Left renal cortex interstitium (tissue), 4 donors: Measurements from ENCODE around the gene IER5. TPM values are rescaled to one million over a fixed set of nuclear protein-coding genes. Genes with fewer than 3 reads are reported as not detected.
"Not testable (repeated sequence)": the region's sequence is repeated elsewhere in the genome, so short reads cannot be mapped to it uniquely, and the experiment has no call there.

Source experiments
- DNase-seq, 4 donors: peaks; one replicate each; pipeline ENCODE4 v3.0.0-alpha.2; 2013; ENCODE audit warnings: low read depth in 4 of 4, low spot score in 2 of 4, missing footprints in 1 of 4
- polyA plus RNA-seq, 4 donors: library from polyadenylated mRNA; unstranded; fragments of 120-200 nt; gene quantifications; one replicate each; pipeline ENCODE4 v1.2.1, GENCODE V29; 2013; ENCODE audit not compliant: insufficient read length in 4 of 4

IER5 gene
- polyA plus RNA-seq, 4 donors = 5.8 to 7.9 (median 6.3) TPM

DNA sequence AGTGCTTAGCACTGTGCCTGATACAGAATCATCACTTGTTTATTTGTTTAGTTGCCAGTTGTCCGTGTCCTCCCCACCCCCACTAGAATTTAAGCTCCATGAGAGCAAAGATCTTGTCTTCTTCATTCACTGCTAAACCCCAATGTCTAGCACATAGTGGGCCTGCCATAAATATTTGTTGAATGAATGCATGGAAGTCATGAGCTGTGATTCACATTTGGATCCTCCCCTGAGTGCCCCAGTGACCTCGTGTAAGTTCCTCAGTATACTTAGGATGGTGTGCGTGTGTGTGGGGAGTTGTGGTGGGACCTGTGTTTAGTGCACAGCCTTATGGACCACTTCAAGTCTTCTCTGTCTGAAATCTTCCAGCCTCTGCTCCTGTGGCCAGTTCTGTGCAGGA is 23.1 kb downstream of the IER5 start:
- no peak for DNase-seq

DNA sequence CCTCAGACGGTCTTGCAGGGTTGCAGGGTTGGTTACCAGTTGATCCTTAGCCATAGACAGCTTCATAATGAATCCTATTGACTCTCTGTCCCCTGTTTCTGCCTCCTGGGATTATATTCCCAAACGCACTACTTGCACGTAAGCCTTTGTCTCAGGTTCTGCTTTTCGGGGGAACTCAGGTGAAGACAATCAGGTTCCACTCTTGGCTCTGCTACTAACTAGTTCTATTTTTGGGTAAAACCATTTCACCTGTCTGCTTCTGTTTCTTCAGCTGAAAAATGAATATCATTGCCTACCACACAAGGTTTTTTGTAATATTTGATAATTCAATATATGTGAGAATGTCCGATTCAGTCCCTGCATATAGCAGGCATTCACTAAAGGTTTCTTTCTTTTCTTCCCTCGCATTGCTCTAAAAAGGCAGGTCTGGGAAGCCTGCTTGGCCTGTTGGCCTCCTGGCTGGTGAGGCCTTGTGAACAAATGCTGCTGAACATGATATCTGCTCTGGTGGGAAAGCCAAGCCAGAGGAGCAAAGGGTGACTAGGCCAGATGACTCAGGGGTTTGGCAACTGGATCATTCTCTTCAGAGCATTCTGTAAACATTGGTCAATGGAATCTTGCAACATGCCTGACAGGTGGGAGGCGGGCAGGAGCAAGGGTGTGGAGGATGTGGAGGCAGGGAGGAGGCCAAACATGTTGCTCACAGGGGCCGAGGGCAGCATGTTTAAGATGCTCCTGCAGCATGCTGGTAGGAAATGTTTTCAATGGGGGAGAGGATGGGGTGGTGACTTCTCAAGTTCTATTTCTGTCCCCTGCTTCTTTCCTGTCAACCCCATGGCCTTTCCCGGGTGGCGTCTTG is 23.8 kb downstream of the IER5 start:
- no peak for DNase-seq

DNA sequence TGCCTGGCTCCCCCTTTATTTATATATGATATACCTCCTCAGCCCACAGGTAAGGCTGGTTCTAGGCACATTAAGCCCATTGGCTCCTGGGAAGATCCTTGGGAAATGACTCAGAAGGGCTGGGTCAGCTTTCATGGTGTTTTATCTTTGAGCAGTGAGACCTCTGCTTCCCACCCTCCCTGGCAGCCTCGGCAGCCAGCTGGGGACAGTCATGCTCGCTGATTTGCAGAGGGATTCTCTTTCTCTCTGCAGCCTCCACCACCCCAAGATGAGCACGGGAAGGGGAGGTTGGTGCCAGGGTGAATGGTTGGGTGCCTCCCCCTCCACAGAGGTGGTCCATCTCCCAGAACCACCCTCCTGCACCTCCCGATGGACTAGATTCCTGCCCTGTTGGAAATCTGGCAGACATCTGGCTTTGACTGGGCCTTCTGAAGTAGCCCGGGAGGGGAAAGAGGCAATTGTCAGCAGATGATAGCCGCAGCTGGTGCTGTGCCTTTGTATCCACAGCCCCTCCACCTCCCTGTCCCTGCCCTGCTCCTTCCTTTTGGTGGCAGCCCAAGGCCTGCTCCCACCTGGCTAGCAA is 24.6 kb downstream of the IER5 start:
- DNase-seq = no peak

DNA sequence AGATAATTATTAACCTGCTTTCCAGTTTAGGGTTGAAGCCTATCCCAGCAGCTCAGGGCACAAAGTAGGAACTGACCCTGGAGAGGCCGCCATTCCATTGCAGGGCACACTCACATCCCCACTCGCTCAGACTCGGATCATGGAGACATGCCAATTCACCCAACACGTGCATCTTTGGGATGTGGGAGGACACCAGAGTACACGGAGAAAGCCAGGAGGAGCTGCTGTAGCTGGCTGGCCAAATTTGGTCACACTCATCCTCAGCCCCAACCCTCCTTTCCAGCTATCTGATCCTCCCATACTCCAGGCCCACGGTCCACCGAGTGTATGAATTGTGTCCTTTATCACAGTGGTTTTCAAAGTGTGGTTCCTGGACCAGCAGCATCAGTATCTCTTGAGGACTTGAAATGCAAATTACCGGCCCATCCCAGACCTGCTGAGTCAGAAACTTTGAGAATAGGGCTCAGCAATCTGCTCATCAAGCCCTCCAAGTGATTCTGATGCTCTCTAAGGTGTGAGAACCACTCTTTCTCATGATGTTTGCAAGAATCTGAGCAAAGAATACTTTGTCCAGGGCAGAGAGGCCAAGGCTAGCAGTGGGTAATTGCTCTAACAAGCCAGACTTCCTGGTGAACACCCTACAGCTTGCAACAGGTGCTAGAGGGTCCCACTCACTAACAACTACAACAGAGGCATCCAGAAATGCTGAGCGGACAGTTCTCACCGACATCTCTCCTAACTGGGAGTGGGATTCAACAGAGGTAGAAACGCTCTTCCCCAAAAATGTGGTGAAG is 26.3 kb downstream of the IER5 start:
- DNase-seq = no peak

DNA sequence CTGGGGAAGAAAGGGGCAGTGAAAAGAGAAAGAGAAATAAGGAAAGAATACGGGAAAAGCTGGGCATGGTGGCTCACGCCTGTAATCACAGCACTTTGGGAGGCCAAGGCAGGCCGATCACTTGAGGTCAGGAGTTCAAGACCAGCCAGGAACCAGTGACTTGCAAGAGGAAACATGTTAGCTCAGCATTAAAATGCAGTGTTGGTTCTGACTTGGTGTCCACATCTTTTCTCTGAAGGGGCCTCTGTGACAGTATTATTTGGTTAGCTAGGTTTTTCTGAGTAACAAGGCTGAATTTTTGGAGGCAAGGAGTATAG is 26.8 kb downstream of the IER5 start:
- DNase-seq = no peak

DNA sequence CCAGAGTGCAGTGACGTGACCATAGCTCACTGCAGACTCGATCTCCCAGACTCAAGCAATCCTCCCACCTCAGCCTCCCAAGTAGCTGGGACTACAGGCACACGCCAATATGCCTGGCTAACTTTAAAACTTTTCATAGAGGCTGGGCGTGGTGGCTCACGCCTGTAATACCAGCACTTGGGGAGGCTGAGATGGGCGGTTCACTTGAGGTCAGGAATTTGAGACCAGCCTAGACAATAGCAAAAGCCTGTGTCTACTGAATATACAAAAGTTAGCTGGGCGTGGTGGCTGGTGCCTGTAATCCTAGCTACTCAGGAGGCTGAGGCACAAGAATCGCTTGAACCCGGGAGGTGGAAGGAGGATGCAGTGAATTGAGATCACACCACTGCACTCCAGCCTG is 27.5 kb downstream of the IER5 start:
- DNase-seq = not testable (repeated sequence)

DNA sequence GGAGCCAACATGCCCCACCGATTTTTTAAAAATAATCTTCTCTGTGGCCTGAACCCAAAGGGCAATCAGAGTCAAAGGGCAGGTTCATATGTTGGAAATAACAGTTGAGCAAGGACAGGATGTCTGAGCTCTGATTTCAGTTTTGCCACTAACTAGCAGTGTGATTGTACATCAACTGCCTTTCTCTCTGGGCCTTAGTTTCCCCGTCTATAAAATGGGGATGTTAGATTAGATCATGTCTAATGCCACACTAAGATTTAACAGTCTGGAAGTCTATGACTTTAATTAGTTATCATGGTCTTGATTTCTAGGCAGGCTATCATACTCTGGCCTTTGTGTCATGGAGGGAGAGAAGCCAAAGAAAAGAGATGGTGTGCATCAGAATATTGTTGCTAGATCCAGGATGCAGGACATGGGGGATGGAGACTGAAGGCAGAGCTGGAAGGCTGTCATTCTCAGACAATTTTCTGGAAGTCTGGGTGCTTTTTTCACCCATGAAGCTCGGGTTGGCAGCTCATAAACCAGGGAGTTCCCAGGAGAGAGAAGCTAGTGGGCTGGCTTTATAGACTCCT is 28.4 kb downstream of the IER5 start:
- DNase-seq = no peak

DNA sequence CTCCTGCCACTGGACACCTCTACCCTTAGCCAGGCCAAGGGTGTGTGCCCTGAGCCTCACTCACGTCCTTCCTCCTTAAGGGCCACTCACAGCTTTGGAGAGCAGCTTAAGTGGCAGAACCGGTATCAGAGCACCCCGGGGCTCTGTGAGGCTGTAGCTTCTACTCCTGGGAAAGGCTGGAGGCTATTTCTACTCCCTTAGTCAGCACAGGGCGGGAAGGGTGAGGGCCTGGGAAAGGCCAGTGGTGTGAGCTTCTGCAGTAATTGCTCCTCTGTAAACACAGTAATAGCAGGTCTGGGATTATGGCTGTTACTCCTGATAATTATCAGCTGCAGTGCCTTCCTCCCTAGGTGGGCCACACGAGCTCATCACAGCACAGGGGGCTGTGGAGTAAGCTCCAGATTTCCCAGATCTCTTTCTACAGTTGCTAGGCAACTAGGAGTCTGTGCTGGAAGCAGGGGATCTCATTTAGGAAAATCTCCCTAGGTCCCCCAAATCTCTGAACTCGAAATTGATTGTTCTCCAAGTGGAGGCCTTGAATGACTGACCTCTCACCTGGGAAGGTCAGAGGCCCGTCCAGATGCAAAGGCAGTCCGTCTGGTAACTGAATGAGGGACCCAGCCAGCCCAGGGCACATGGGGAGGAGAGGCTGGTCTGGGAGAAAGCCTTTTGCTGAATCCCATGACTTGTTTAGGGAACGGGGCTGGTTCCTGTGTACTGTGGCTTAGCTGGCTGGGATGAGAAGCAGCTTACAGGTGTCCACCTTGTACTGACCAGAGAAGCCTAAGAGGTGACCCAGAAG is 29.3 kb downstream of the IER5 start:
- DNase-seq = no peak

DNA sequence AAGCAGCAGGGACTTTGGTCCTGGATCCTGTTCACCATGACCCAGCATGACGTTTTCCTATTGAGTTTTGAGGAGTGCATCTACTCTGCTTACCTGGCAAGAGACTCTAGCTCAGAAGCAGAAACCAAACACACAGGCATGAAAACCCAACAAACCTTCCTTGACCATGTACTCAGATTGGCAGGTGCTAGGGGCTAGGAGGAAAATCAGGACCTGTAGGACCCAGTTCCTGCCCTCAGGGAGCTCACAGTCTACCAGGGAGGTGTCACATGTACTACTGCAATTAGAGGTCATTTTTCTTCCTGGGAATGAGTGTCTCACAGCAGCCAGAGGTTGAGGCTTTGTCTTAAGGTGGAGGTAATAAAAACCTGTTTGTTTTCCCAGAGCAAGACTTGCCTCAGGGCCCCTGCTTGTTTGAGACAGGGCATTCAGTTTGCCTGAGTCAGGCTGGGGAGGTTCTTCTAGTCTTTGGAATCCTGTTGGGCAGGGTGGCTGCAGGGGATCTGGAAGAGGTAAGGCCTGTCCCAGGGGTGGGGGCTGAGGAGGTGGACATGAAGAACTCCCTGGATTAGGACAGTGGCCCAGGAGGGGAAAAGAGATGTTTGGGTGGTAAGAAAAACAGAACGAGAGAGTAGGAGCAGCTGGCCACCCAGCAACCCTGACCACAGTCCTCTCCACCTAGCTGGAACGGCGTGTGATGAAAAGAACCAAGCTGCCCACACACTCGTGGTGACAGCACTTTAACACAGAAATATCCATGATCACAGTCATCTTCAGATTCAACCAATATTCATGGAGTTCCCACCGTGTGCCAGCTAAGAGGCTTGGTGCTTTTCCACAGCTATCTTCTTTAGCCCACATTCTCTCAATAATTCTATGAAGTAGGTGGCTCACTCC is 30.8 kb downstream of the IER5 start:
- no peak for DNase-seq

DNA sequence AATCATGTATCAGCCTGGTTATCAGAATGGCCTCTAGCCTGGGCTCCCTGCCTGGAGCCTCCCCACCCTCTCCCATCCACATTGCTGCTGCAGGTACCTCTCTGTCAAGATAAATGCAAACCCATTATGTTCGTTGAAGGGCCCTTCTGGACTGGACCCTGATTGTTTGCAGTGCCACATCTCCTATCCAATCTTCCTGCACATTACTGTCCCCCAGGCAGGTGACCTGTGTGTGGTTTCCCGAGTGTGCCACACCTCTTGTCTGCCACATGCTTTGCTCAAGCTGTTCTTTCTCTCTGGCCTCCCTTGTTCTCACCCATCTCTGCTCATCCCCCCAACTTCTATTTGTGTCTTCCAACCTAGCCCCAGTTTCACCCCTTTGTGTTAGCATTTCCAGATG is 32.4 kb downstream of the IER5 start:
- DNase-seq = no peak

DNA sequence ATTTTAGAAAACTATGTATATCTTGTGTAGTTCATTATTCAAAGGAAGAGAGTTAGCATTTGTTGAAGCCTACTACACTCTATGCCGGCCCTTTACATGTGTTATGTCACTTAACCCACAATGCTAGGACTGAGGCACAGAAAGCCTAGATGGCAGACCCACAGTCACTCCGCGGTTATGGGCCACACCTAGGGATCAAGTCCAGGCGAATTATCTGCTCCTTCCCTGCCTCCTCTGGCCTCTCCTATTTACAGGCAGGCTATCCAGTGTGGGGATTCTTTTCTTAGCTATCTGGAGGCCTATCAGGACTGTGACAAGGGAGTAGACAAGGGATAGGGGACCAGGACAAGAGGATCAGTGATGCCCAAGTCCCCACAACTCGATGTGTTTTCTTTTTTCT is 33.0 kb downstream of the IER5 start:
- DNase-seq = no peak

DNA sequence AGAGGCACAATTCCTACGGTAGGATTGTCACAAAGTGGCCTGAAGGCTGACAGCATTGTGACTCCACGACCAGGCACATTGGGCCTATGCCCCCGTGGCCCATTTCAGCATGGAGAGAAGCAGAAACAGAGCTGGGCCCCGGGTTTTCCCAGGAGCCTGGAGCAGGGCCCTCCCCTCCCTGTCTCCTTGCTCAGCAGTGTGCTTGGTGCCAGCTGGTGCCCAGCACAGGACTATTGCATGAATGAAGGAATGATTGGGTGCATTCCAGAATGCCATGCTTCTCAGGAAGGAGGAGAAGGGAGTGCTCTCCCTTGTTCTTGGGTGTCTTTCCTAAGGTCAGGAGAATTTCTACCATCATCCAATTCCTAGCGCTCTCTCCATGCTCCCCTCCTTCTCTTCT is 33.7 kb downstream of the IER5 start:
- no peak for DNase-seq

DNA sequence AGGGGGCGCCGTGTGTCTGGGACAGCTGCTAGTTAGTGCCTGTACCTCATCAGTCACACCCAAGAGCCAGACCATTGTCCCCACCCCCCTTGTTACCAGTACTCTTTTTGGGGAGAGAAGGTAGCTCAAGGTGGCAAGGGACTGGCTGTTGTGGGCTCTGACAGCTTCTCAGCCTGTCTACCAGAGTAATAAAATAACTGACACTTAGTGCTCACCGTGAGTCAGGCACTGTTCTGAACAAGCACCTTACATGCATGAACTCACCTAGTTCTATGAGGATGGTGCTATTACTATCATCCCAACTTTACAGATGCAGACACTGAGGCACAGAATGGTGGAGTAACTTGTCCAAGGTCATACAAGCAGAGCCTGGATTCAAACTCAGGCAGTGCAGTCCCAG is 34.7 kb downstream of the IER5 start:
- DNase-seq = no peak

DNA sequence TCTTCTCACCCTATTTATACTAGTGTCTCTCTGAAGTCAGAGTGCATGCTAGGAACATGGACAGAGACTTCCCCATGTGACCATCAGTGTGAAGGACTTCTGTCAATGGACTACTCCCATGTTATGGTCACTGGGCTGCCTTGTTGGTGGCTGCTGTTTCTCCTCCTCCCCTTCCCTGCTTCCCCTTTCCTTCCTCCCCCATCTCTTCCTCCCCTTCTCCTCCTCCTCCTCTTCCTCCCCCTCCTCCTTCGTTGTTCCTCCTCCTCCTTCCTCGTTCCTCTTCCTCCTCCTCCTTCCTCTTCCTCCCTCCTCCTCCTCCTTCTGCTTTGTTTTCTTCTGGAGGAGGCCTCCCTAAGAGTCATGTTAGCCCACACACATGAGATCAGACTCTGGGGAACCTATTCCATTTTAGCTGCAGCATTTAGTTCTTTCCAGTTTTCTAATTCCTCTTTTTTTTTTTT is 35.8 kb downstream of the IER5 start:
- DNase-seq = no peak

DNA sequence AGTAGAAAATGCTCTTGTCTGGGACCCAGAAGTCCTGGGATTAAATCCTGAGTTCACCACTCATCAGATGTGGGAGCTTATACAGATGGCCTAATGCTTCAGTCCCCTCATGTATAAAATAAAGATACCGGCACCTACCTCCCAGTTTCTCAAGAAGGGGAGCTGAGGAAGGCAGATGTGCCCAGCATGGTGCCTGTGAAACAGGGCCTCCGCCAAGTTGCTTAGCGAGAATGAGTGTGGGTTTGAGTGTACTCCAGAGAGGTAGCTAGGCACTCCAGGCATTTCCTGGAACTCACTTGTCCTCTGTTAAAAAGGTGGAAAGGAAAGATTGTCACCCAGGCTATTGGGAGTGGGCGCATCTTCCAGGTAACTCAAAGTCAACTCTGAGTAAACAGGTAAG is 37.8 kb downstream of the IER5 start:
- DNase-seq = no peak

DNA sequence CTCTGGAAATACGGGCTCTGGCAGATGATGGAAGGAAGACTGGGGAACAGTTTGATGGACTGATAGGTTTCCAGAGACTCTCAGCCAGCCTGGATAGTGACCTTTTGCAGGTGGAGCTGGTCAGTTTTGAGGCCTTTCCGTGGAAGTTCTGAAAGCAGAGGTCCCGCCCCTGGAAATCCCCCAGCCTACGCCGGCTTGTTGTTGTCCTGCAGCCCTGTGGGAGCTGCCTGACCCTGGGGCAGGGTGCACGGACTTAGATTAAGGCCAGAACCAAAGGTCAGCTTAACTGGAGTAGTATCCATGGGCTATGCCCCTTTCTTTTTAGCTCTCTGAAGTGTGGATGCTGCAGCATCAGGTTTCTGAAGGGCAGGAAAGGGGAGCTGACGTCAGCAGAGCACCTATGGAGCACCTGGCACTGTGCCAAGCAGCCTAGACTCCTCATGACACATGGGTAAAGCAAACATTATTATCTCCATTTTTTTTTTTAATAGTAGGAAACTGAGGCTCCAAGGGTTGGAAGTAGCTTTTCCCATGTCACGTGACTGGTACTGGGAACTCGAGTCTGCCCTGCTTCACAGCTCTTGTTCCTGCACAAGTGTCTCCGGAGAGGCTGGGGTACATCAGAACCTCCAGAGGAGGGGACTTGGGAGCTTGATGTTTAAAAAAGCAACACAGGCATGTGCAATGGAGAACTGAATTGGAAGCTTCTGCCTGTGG is 38.5 kb downstream of the IER5 start:
- DNase-seq = no peak

DNA sequence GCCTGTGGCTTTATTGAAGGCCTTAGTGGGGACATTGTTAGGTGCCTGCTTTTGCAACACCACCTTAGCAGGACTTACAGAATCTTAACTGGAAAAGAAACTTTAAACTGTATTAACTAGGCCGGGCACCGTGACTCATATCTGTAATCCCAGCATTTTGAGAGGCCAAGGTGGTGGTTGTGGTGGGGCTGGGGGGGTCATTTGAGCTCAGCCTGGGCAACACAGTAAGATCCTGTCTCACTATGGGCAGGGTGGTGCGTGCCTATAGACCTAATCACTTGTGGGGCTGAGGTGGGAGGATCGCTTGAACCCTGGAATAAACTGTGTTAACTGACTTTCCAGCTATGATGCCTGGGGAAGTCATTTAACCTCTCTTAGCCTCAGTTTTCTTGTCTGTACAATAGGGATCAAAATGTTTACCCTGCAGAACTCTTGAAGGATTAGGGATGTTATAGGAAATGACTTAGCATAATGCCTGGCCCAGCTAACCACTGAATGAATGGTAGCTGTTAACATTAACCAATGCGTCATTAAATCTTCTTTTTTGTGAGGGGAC is 39.5 kb downstream of the IER5 start:
- no peak for DNase-seq
